Activated CD4-positive, alpha-beta memory T cell treated with anti-CD3 and anti-CD28 coated beads, Interleukin-2, amount 10 ng/mL, durations not matched to agents 7 days and 5 days (primary cell): Measurements from ENCODE around the gene GNA14. TPM values are rescaled to one million over a fixed set of nuclear protein-coding genes. Genes with fewer than 3 reads are reported as not detected.
"Not testable (repeated sequence)": the region's sequence is repeated elsewhere in the genome, so short reads cannot be mapped to it uniquely, and the experiment has no call there.

Experiments
- CTCF ChIA-PET: fragments of 350-600 bp; sonication (Branson Sonifier 250); formaldehyde crosslinking; loops from one replicate; lab custom pipeline; 2021; ENCODE audit warnings: antibody characterized with exemption, inconsistent platforms; lab: Charles Lee
- POLR2A ChIA-PET: fragments of 350-600 bp; sonication (Branson Sonifier 250); formaldehyde crosslinking; loops from one replicate; lab custom pipeline; 2021; ENCODE audit warnings: antibody characterized with exemption; lab: Charles Lee
- DNase-seq: peaks from one replicate; pipeline ENCODE4 v3.0.0-alpha.2; 2020
- H3K27ac Mint-ChIP-seq: one replicate; pipeline ENCODE4 v1.8.0; 2021; ENCODE audit warnings: mild to moderate bottlenecking, mixed read lengths
- H3K27me3 Mint-ChIP-seq: one replicate; pipeline ENCODE4 v1.8.0; 2021; ENCODE audit warnings: mixed read lengths
- H3K36me3 Mint-ChIP-seq: one replicate; pipeline ENCODE4 v1.8.0; 2021; ENCODE audit warnings: low read depth, mixed read lengths
- H3K4me1 Mint-ChIP-seq: one replicate; pipeline ENCODE4 v1.8.0; 2021; ENCODE audit warnings: mixed read lengths
- H3K4me3 Mint-ChIP-seq: one replicate; pipeline ENCODE4 v1.8.0; 2021; ENCODE audit warnings: mild to moderate bottlenecking, mixed read lengths
- H3K9me3 Mint-ChIP-seq: one replicate; pipeline ENCODE4 v1.8.0; 2021; ENCODE audit warnings: mixed read lengths
- total RNA-seq, 2 experiments: library from RNA; stranded (reverse); gene quantifications; one replicate each; pipeline ENCODE4 v1.2.3, GENCODE V29; 2021

Gene GNA14
- not detected for total RNA-seq

DNA sequence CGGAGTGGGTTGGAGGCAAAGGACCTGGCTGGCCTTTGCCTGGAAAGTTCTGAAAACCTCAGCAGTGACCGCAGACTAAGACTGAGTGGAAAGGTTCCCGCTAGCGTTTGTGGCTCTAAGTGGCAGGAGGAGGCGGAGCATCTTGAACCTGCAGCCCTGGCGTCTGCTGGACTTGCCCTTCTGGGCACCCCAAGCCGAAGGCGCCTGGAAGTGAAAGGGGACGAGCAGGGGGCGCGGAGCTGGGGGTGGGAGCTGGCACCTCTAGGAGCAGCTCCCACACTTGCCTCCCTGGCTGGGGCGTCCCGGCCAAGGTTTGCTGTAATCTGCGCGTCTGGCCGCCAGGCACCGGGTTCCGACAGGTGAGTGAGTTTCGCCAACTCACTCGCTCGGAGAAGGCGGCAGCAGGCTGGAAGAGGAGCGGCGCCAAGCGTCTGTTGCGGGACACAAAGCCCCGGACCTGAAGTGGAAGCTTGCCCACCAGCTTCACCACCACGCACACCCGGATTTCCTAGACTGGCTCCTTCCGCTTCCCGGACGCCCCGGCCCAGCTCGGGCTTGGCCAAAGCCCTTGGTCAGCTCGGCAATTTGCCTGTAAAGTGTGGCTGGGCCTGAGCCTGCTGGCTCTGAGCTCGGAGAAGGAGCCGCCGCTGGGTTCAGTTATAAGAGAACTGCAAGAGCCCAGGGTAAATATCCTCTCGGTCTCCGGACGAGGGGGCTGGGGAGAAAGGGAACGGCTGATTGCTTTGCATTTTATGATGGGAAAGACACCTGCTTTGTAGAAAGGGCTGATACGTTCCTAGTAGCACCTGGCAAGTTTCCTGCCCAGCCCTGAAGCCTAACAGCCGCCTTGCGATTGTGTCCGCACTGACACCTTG is at the start of gene GNA14:
TSS of gene GNA14 (minus strand) at position 89 of the 875 bp plus-strand sequence. CDS start 529 bp downstream, outside the sequence.
- CTCF ChIA-PET, result no interaction called here
- Mint-ChIP-seq H3K9me3 (no peaks in the 10 kb centered on the region), H3K4me3 (peak within 1 kb of the TSS; percentile 53), H3K27ac (no peak within 1 kb of the TSS), H3K4me1 (peaks cover 9% of the 10 kb centered on the region), H3K36me3 (no peaks in the 10 kb centered on the region), H3K27me3 (peaks cover 54% of the 10 kb centered on the region)
- DNase-seq, result no peak
- POLR2A ChIA-PET, result no interaction called here

DNA sequence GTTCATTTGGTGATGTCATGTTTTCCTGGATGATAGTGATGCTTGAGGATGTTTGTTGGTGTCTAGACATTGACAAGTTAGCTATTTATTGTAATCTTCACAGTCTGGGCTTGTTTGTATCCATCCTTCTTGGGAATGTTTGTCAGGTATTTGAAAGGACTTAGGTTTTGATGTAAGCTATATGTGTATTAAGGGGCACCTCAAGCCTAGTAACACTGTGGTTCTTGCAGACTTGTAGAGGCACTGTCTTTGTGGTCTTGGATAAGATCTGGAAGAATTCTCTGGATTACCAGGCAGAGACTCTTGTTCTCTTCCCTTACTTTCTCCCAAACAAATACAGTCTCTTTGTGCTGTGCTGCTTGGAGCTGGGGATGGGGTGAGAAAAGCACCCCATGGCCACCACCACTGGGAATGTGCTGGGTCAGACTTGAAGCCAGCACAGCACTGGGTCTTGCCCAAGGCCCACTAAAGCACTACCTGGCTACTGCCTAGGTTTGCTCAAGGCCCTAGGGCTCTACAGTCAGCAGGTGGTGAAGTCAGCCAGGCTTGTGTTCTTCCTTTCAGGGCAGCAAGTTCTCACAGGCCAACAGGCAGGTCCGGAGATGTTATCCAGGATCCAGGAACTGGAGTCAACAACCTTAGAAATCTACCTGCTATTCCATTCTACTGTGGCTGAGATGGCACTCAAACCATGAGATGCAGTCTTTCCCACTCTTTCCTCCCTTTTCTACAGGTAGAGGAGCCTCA is 49.3 kb upstream of the GNA14 start:
- no peak for DNase-seq
- H3K27ac Mint-ChIP-seq, result no peak overlapping the region
- H3K9me3 Mint-ChIP-seq, result no peaks in the 10 kb centered on the region
- no peaks in the 10 kb centered on the region for H3K36me3 Mint-ChIP-seq
- peaks cover 29% of the 10 kb centered on the region for H3K27me3 Mint-ChIP-seq
- H3K4me1 Mint-ChIP-seq, result no peaks in the 10 kb centered on the region
- ChIA-PET POLR2A (no interaction called here), CTCF (no interaction called here)
- no peak overlapping the region for H3K4me3 Mint-ChIP-seq

DNA sequence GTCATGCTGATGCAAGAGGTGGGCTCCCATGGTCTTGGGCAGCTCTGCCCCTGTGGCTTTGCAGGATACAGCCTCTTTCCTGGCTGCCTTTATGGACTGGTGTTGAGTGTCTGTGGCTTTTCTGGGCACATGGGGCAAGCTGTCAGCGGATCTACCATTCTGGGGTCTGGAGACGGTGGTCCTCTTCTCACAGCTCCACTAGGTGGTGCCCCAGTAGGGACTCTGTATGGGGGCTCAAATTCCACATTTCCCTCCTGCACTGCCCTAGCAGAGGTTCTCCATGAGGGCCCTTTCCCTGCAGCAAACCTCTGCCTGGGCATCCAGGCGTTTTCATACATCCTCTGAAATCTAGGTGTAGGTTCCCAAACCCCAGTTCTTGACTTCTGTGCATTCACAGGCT is 42.6 kb upstream of the GNA14 start:
- H3K27ac Mint-ChIP-seq, H3K36me3 Mint-ChIP-seq, H3K9me3 Mint-ChIP-seq, POLR2A ChIA-PET, DNase-seq, H3K4me1 Mint-ChIP-seq, CTCF ChIA-PET, H3K4me3 Mint-ChIP-seq: not testable (repeated sequence)
- H3K27me3 Mint-ChIP-seq, result peaks cover 22% of the 10 kb centered on the region

DNA sequence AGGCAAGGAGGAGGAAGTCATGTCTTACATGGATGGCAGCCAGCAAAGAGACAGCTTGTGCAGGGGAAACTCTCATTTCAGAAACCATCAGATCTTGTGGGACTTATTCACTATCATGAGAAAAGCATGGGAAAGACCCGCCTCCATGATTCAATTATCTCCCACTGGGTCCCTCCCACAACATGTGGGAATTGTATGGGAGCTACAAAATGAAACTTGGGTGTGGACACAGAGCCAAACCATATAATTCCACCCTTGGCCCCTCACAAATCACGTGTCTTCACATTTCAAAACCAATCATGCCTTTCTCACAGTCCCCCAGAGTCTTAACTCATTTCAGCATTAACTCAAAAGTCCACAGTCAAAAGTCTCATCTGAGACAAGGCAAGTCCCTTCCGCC is 42.0 kb upstream of the GNA14 start:
- POLR2A ChIA-PET, CTCF ChIA-PET, DNase-seq, H3K4me1 Mint-ChIP-seq, H3K27ac Mint-ChIP-seq, H3K4me3 Mint-ChIP-seq, H3K9me3 Mint-ChIP-seq, H3K36me3 Mint-ChIP-seq: not testable (repeated sequence)
- H3K27me3 Mint-ChIP-seq, result peaks cover 18% of the 10 kb centered on the region

DNA sequence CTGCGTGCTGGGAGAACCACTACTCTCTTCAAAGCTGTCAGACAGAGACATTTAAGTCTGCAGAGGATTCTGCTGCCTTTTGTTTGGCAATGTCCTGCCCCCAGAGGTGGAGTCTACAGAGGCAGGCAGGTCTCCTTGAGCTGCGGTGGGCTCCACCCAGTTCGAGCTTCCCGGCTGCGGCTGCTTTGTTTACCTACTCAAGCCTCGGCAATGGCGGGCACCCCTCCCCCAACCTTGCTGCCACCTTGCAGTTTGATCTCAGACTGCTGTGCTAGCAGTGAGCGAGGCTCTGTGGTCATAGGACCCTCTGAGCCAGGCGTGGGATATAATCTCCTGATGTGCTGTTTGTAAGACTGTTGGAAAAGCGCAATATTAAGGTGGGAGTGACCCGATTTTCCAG is 39.6 kb upstream of the GNA14 start:
- DNase-seq, H3K4me3 Mint-ChIP-seq, H3K4me1 Mint-ChIP-seq, CTCF ChIA-PET, H3K9me3 Mint-ChIP-seq, H3K27me3 Mint-ChIP-seq, H3K27ac Mint-ChIP-seq, H3K36me3 Mint-ChIP-seq, POLR2A ChIA-PET: not testable (repeated sequence)

DNA sequence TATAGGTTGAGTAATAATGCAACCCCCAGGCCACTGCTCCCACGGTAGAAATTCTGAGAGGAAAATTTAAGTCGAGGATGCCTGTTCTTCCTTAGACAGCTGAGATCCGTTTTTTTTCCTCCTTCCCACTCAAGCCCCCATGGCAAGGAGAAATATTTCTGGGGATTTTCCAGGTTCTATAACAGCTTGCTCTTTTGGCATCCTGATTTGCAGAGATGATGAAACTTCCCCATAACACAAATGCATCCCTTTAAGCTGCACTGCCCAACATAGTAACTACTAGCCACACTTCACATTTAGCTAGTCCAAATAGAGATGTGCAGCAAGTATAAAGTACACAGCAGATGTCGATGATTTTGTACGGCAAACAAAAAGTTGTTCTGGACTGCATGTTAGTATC is 32.5 kb upstream of the GNA14 start:
- Mint-ChIP-seq H3K4me3 (no peak overlapping the region), H3K4me1 (no peaks in the 10 kb centered on the region), H3K27me3 (peaks cover 2% of the 10 kb centered on the region), H3K36me3 (no peaks in the 10 kb centered on the region), H3K9me3 (no peaks in the 10 kb centered on the region), H3K27ac (no peak overlapping the region)
- no peak for DNase-seq
- ChIA-PET POLR2A (no interaction called here), CTCF (interaction anchor here (0.9 kb wide), 1 partner anchor 223 kb away, joined by 3 read pairs; no protein-coding TSS in a partner anchor)

DNA sequence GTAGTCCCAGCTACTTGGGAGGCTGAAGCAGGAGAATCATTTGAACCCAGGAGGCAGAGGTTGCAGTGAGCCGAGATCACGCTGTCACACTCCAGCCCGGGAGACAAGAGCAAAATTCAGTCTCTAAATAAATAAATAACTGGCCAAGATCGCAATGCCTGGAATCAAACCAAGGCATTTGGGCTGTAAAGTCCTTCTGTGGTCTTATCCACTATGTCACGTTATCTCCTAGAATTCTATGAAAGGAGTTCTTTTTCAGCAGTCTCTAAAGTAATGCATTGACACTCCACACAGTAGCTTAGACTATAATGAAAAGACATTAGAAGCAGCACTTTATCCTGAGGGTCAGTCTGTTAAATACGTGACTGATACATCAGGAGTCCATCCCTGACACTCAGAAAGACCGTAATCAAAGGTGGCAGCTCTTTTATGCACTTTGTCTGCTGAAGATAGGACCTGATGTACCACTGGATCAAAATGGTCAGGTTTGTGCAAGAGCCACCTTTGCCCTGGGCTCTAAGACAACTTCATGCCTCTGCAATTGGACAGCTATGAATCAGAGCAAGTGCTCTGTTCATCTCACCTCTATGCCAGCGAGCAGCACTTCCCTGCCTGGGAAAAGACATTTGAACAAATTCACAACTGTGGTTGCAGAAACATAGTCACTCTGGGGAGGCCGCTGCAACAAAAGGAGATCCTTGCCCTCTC is 31.7 kb upstream of the GNA14 start:
- no peak overlapping the region for H3K4me3 Mint-ChIP-seq
- H3K27me3 Mint-ChIP-seq, result peaks cover 2% of the 10 kb centered on the region
- no peaks in the 10 kb centered on the region for H3K9me3 Mint-ChIP-seq
- H3K36me3 Mint-ChIP-seq, result no peaks in the 10 kb centered on the region
- H3K27ac Mint-ChIP-seq, result no peak overlapping the region
- no peak for DNase-seq
- CTCF ChIA-PET, result interaction anchor here (0.9 kb wide), 1 partner anchor 222 kb away, joined by 3 read pairs; no protein-coding TSS in a partner anchor
- POLR2A ChIA-PET, result no interaction called here
- no peaks in the 10 kb centered on the region for H3K4me1 Mint-ChIP-seq

DNA sequence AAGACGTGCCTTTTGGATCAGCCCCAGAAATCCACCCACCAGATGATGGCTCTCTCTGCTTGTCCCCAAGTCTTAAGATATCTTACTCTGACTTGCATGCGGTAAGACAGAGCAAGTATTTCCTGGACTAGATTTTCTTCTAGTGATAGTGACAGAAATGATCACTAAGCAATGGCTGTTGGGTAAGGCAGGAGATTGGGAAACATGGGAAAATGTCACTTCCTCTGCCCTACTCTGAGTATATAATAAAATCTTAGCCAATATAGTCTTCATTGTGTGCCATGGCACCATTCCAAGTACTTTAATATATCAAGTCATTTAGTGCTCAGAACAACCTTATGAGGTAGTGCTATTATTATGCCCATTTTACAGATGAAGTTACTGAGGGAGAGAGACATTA is 31.0 kb upstream of the GNA14 start:
- POLR2A ChIA-PET, result no interaction called here
- peaks cover 2% of the 10 kb centered on the region for H3K27me3 Mint-ChIP-seq

DNA sequence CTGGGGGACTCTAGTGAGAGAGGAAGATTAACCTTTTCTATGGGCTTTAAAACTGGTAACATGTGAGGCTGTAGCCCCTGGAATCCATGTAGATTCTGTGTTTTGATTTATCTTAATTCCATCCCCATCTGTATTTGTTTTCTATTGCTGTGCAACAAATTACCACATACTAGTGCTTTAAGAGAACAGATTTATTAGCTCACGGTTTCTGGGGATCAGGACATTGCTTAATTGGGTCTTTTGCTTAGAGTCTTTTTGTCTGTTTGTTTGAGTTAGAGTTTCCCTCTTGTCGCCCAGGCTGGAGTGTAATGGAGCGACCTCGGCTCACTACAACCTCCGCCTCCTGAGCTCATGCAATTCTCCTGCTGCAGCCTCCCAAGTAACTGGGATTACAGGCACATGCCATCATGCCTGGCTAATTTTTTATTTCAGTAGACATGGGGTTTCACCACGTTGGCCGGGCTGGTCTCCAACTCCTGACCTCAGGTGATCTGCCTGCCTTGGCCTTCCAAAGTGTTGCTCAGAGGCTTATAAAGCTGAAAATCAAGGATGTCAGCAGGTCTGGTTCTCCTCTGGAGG is 29.9 kb upstream of the GNA14 start:
- POLR2A ChIA-PET, result interaction anchor here (0.5 kb wide), 1 partner anchor 60 kb away, joined by 3 read pairs; no protein-coding TSS in a partner anchor
- no peak overlapping the region for H3K4me3 Mint-ChIP-seq
- CTCF ChIA-PET, result no interaction called here
- H3K36me3 Mint-ChIP-seq, result no peaks in the 10 kb centered on the region
- no peaks in the 10 kb centered on the region for H3K9me3 Mint-ChIP-seq
- H3K27me3 Mint-ChIP-seq, result peaks cover 1% of the 10 kb centered on the region
- no peak overlapping the region for H3K27ac Mint-ChIP-seq
- H3K4me1 Mint-ChIP-seq, result no peaks in the 10 kb centered on the region
- DNase-seq, result no peak

More for the DNA sequence above, 31.0 kb upstream of the GNA14 start:
- no peak overlapping the region for H3K4me3 Mint-ChIP-seq
- no peak overlapping the region for H3K27ac Mint-ChIP-seq
- DNase-seq, result no peak
- no peaks in the 10 kb centered on the region for H3K9me3 Mint-ChIP-seq
- no peaks in the 10 kb centered on the region for H3K36me3 Mint-ChIP-seq
- CTCF ChIA-PET, result no interaction called here
- H3K4me1 Mint-ChIP-seq, result no peaks in the 10 kb centered on the region

DNA sequence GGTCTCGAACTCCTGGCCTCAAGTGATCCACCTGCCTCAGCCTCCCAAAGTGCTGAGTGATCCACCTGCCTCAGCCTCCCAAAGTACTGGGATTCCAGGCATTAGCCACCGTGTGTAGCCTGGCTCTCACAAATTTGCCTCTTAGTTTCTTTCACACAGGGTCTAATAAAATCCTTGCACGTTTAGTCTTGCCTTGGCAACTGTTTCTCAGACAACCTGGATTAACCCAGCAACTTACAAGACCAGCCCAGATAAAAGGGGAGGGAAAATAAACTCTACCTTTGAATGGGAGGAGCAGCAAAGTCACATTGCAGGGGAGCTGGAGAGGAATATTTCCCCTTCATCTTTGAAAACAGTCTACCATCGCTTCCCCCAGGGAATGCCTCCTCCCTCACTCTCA is 29.3 kb upstream of the GNA14 start:
- DNase-seq, result no peak
- peaks cover 1% of the 10 kb centered on the region for H3K27me3 Mint-ChIP-seq
- no peaks in the 10 kb centered on the region for H3K36me3 Mint-ChIP-seq
- POLR2A ChIA-PET, result no interaction called here
- no peaks in the 10 kb centered on the region for H3K4me1 Mint-ChIP-seq
- CTCF ChIA-PET, result no interaction called here
- H3K27ac Mint-ChIP-seq, result no peak overlapping the region
- H3K9me3 Mint-ChIP-seq, result no peaks in the 10 kb centered on the region
- H3K4me3 Mint-ChIP-seq, result no peak overlapping the region

DNA sequence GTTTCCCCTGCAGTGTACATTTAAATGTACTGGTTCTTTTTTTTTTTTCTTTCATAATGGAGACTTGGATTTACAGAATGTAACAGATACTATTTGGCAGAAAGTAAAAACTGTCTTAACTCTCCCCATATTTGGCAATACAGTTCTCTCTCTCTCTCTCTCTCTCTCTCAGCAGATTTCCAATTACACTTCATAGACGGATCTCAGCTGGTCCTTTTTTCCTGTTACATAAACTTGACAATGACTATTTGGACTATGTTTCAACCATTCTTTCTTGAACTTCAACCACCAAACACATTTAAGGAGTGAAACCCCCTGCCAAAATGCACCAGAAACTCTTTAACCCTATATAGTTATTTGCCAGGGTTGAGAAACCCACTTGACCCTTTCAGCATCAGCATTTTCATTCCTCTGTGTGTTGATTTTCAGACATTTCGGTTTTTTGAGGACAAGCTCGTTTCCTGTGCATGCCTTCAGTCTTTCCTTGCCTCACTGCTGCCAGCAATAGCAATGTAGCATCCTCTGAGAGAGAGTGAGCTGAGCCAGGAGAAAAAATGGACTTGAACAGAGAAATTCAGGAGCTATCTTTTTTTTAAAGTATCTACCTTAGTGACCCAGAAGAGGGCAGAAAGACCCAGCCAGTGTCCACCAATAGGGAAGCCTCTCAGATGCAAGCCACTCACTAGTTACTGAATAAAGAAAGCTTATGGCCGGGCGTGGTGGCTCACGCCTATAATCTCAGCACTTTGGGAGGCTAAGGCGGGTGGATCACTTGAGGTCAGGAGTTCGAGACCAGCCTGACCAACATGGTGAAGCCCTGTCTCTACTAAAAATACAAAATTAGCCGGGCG is 26.0 kb upstream of the GNA14 start:
- CTCF ChIA-PET, result interaction anchor here (1.5 kb wide), 1 partner anchor 10 kb away, joined by 4 read pairs; no protein-coding TSS in a partner anchor
- Mint-ChIP-seq H3K27me3 (peaks cover 1% of the 10 kb centered on the region), H3K4me3 (no peak overlapping the region), H3K36me3 (no peaks in the 10 kb centered on the region), H3K4me1 (no peaks in the 10 kb centered on the region), H3K27ac (no peak overlapping the region), H3K9me3 (no peaks in the 10 kb centered on the region)
- POLR2A ChIA-PET, result no interaction called here
- no peak for DNase-seq

DNA sequence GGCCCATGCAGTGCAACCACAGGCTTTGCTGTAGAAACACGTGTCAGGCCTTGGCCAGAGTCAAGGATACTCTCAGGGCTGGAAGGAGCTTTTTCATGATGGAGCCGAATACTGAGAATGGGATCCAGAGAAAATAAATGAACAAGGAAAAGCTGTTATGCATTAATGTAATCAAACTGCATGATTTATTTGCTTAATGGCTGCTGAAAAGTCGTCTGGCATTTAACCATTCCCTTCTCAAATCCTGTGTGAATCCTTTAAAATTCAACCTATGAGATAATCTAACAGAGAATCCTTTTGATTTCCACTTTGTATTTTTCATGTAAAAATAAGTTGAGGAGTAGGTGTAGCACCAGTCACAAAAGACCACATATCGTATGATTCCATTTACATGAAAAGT is 24.1 kb upstream of the GNA14 start:
- Mint-ChIP-seq H3K27me3 (peaks cover 3% of the 10 kb centered on the region), H3K27ac (no peak overlapping the region)
- POLR2A ChIA-PET, result no interaction called here

More for the DNA sequence above, 24.1 kb upstream of the GNA14 start:
- no peaks in the 10 kb centered on the region for H3K4me1 Mint-ChIP-seq
- no peak overlapping the region for H3K4me3 Mint-ChIP-seq
- H3K9me3 Mint-ChIP-seq, result no peaks in the 10 kb centered on the region
- DNase-seq, result no peak
- H3K36me3 Mint-ChIP-seq, result no peaks in the 10 kb centered on the region
- CTCF ChIA-PET, result no interaction called here
